Measurements from ENCODE around the gene RASSF7.

RASSF7 gene

DNA sequence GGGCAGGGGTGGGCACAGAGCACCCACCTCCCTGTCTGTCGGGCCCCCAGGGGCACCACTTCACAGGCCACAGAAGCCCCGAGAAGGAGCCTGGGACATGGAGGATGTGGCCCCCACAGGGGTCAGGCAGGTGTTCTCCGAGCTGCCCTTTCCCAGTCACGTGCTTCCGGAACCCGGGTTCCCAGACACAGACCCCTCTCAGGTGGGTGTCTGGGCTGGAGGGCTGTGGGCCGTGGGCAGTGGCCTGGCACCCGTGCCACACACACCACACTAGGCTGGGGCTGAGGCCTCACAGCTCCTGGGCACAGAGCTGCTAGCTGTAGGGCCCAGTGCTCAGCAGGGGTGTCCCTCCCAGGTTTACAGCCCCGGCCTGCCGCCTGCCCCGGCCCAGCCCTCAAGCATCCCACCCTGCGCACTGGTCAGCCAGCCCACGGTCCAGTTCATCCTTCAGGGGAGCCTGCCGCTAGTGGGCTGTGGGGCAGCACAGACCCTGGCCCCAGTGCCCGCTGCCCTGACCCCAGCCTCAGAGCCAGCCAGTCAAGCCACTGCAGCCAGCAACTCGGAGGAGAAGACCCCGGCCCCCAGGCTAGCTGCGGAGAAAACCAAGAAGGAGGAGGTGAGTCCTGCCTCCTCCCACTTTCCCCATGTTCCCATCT, 49.5 kb downstream of the RASSF7 start:
- H3K27ac ChIP-seq (ENCODE audit: low read length): no peak overlapping the region
- no peaks in the 10 kb centered on the region for H3K27me3 ChIP-seq (ENCODE audit: low read depth, low read length)
- no peaks in the 10 kb centered on the region for H3K9me3 ChIP-seq (ENCODE audit: control insufficient read depth in 1 of 2, low read length in 2 of 2)
- H3K4me1 ChIP-seq (ENCODE audit: control insufficient read depth in 1 of 2, insufficient read depth in 2 of 2, low read length in 2 of 2): peaks cover 0 to 19% of the 10 kb centered on the region in 2 donors
- no peak overlapping the region for H3K4me3 ChIP-seq (ENCODE audit: low read depth in 1 of 2, low read length in 2 of 2)
- H3K36me3 ChIP-seq (ENCODE audit: control insufficient read depth in 1 of 2, insufficient read depth in 2 of 2, low read length in 2 of 2): peaks cover 52 to 80% of the 10 kb centered on the region in 2 donors

DNA sequence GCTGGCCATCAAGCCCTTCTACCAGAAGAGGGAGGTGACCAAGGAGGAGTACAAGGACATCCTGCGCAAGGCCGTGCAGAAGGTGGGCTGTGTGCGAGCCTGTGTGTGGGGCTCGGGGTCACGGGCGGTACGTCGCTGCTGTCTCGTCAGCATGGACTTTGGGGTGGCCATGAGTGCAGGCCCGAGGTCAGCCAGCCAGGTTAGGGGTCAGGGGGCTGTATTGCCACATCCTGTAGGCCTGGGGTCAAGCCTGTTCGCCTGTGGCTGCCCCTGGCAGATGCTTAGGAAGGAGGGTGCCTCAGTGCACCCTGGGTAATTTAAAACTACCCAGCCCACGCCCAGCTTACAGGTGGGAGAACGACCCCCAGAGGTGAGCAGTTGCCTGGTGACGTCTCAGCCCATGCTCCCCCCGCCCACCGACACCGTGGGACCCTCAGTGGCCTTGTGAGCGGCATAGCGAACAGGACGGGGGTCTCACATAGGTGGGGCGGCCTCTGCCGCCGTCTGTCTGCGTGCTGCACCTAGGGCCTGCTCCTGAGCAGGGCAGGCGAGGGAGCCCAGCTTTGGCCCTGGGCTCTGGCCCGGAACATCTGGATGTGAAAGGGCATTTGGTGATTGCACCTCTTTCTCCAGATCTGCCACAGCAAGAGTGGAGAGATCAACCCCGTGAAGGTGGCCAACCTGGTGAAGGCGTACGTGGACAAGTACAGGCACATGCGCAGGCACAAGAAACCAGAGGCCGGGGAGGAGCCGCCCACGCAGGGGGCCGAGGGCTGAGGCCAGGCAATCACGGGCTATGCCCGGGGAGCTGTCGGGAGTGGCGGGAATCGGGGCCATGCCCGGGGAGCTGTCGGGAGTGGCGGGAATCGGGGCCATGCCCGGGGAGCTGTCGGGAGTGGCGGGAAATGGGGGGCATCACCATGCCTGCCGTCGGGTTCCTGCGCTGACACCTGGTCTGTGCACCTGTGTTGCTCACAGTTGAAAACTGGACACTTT, 50.5 kb downstream of the RASSF7 start:
- no peaks in the 10 kb centered on the region for H3K27me3 ChIP-seq (ENCODE audit: low read depth, low read length)
- peaks cover 0 to 16% of the 10 kb centered on the region in 2 donors for H3K4me1 ChIP-seq (ENCODE audit: control insufficient read depth in 1 of 2, insufficient read depth in 2 of 2, low read length in 2 of 2)
- no peaks in the 10 kb centered on the region for H3K9me3 ChIP-seq (ENCODE audit: control insufficient read depth in 1 of 2, low read length in 2 of 2)
- H3K36me3 ChIP-seq (ENCODE audit: control insufficient read depth in 1 of 2, insufficient read depth in 2 of 2, low read length in 2 of 2): peaks cover 44 to 70% of the 10 kb centered on the region in 2 donors
- no peak overlapping the region for H3K4me3 ChIP-seq (ENCODE audit: low read depth in 1 of 2, low read length in 2 of 2)
- no peak overlapping the region for H3K27ac ChIP-seq (ENCODE audit: low read length)

DNA sequence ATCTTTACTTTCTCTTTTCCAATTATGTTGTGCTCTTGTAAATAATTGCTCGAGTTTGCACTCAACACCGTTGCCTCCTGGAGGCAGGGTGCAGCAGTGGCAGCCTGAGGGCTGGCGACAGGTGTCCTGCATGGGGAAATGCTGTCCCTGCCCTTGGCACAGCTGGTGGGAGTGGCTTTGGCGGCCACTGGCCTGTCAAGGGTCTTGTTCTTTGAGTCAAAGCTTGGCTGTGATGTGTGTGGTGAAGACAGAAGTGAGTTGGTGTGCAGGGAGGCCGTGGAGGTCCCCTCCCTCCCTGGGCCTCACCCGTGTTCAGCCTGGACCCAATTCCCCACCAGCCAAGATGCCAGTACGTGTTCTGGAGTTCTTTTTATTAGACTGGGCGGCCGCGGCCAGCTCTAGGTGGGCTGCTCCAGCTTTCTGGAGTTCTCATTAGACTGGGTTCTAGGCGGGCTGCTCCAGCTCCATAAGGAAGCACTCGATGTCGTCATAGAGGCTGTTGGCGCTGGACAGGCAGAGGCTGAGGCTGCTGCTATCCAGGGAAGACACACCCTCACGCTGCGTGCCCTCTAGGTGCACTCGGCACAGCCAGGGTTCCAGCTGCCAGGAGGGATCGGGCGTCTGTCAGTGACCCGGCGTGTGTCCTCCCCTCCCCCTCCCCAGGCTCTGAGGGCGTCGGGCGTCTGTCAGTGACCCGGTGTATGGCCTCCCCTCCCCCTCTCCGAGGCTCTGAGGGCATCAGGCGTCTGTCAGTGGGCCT, 51.6 kb downstream of the RASSF7 start:
- Histone ChIP-seq H3K36me3 (ENCODE audit: control insufficient read depth in 1 of 2, insufficient read depth in 2 of 2, low read length in 2 of 2) (peaks cover 34 to 59% of the 10 kb centered on the region in 2 donors), H3K4me1 (ENCODE audit: control insufficient read depth in 1 of 2, insufficient read depth in 2 of 2, low read length in 2 of 2) (peaks cover 0 to 16% of the 10 kb centered on the region in 2 donors)

GRCh38 chr11:612961-613300, 52.2 kb downstream of the RASSF7 start:
- Histone ChIP-seq H3K4me3 (ENCODE audit: low read depth in 1 of 2, low read length in 2 of 2) (no peak overlapping the region), H3K36me3 (ENCODE audit: control insufficient read depth in 1 of 2, insufficient read depth in 2 of 2, low read length in 2 of 2) (peaks cover 31 to 53% of the 10 kb centered on the region in 2 donors), H3K4me1 (ENCODE audit: control insufficient read depth in 1 of 2, insufficient read depth in 2 of 2, low read length in 2 of 2) (peaks cover 0 to 16% of the 10 kb centered on the region in 2 donors), H3K9me3 (ENCODE audit: control insufficient read depth in 1 of 2, low read length in 2 of 2) (no peaks in the 10 kb centered on the region), H3K27ac (ENCODE audit: low read length) (peak overlapping the region; percentile 39), H3K27me3 (ENCODE audit: low read depth, low read length) (no peaks in the 10 kb centered on the region)

More for the DNA sequence above, 51.6 kb downstream of the RASSF7 start:
- Histone ChIP-seq H3K4me3 (ENCODE audit: low read depth in 1 of 2, low read length in 2 of 2) (no peak overlapping the region), H3K9me3 (ENCODE audit: control insufficient read depth in 1 of 2, low read length in 2 of 2) (no peaks in the 10 kb centered on the region), H3K27me3 (ENCODE audit: low read depth, low read length) (no peaks in the 10 kb centered on the region), H3K27ac (ENCODE audit: low read length) (peak overlapping the region; percentile 39)

DNA sequence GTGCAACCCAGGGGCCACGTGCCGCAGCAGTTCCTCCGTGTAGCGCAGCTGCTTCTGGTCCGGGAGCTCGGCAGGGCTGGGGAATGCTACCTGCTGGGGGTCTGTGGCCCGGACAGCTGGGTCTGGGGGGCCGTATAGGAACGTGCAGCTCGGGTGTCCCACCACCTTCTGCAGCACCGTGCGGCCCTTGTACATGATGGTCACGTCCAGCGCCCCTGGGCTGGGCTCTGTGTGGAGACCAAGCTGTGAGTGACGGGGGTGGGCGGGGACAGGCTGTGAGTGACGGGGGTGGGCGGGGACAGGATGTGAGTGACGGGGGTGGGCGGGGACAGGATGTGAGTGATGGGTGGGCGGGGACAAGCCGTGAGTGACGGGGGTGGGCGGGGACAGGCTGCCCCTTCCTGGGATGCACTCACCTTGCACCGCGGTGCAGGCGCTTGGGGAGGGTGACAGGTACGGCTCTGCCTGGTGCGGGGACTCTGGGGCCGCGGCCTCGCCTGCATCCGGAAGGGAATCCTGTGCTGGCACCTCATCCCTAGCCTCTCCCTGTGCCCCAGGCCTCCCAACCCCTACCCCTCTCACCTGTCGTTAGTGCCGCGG, 52.7 kb downstream of the RASSF7 start:
- Histone ChIP-seq H3K4me3 (ENCODE audit: low read depth in 1 of 2, low read length in 2 of 2) (no peak overlapping the region), H3K27ac (ENCODE audit: low read length) (no peak overlapping the region), H3K36me3 (ENCODE audit: control insufficient read depth in 1 of 2, insufficient read depth in 2 of 2, low read length in 2 of 2) (peaks cover 28 to 48% of the 10 kb centered on the region in 2 donors), H3K27me3 (ENCODE audit: low read depth, low read length) (no peaks in the 10 kb centered on the region), H3K4me1 (ENCODE audit: control insufficient read depth in 1 of 2, insufficient read depth in 2 of 2, low read length in 2 of 2) (peaks cover 0 to 16% of the 10 kb centered on the region in 2 donors), H3K9me3 (ENCODE audit: control insufficient read depth in 1 of 2, low read length in 2 of 2) (no peaks in the 10 kb centered on the region)

All from muscle layer of duodenum (tissue), 2 donors.